BLaER1 (cell line): ENCODE measurements around the gene GPI.

Experiments
- H3K27ac ChIP-seq: shearing (Covaris generic); formaldehyde crosslinking; 2 replicates; pipeline ENCODE4 v1.8.1; 2022
- H3K27me3 ChIP-seq: shearing (Covaris generic); formaldehyde crosslinking; 2 replicates; pipeline ENCODE4 v1.8.1; 2022
- H3K36me3 ChIP-seq: shearing (Covaris generic); formaldehyde crosslinking; 2 replicates; pipeline ENCODE4 v1.8.1; 2022
- H3K4me1 ChIP-seq: shearing (Covaris generic); formaldehyde crosslinking; 2 replicates; pipeline ENCODE4 v1.8.1; 2022
- H3K4me2 ChIP-seq: shearing (Covaris generic); formaldehyde crosslinking; 2 replicates; pipeline ENCODE4 v1.8.1; 2022
- H3K4me3 ChIP-seq: shearing (Covaris generic); formaldehyde crosslinking; 2 replicates; pipeline ENCODE4 v1.8.1; 2022
- H3K9ac ChIP-seq: shearing (Covaris generic); formaldehyde crosslinking; 2 replicates; pipeline ENCODE4 v1.8.1; 2022
- H3K9me3 ChIP-seq: shearing (Covaris generic); formaldehyde crosslinking; 2 replicates; pipeline ENCODE4 v1.8.1; 2022
- H4K20me1 ChIP-seq: shearing (Covaris generic); formaldehyde crosslinking; 2 replicates; pipeline ENCODE4 v1.8.1; 2022
- Cebpa-rat ChIP-seq: shearing (Covaris generic); IDR thresholded peaks from 2 replicates; pipeline ENCODE4 v1.8.1; 2022

The GPI gene

GRCh38 chr19:34411216-34411615, 46.2 kb downstream of the GPI start:
- Histone ChIP-seq H3K9me3 (no peaks in the 10 kb centered on the region), H3K36me3 (peaks cover 95% of the 10 kb centered on the region), H3K9ac (no peak overlapping the region), H3K4me1 (peaks cover 2% of the 10 kb centered on the region; the same call in 1 of the 2 replicates), H4K20me1 (peaks cover 17% of the 10 kb centered on the region; the same call in 1 of the 2 replicates), H3K4me2 (no peak overlapping the region), H3K4me3 (no peak overlapping the region), H3K27me3 (no peaks in the 10 kb centered on the region), H3K27ac (no peak overlapping the region)
- TF ChIP-seq Cebpa-rat, result no peak

- Histone ChIP-seq H3K36me3 (peaks cover 90% of the 10 kb centered on the region), H3K27me3 (no peaks in the 10 kb centered on the region), H4K20me1 (0 out of 2 replicates have a peak, but pooled peaks cover 9% of the 10 kb centered on the region), H3K27ac (no peak overlapping the region), H3K4me3 (no peak overlapping the region), H3K9ac (no peak overlapping the region), H3K9me3 (no peaks in the 10 kb centered on the region), H3K4me2 (no peak overlapping the region), H3K4me1 (no peaks in the 10 kb centered on the region)
- TF ChIP-seq Cebpa-rat, result no peak
Observed at GRCh38 chr19:34416021-34416545, 51.1 kb downstream of the GPI start.

DNA sequence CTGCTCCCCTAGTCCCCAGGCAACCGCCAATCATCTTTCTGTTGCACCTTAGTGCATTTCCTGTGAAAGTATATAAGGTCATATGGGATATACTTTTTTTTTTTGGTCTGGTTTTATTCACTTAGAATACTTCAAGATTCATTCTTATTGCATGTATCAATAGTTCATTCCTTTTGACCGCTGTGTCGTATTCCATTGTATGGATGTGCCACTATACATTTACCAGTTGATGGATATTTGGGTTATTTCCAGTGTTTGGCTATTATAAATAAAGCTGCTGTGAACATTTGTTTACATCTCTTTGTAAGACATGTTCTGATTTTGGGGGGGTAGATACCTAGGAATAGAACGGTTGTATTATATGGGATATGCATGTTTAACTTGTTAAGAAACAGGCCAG, 53.3 kb downstream of the GPI start:
- TF ChIP-seq Cebpa-rat, result no peak
- no peak overlapping the region for H3K4me2 ChIP-seq
- no peak overlapping the region for H3K27ac ChIP-seq
- H3K27me3 ChIP-seq, result no peaks in the 10 kb centered on the region
- 0 out of 2 replicates have a peak, but pooled peaks cover 13% of the 10 kb centered on the region for H4K20me1 ChIP-seq
- no peaks in the 10 kb centered on the region for H3K9me3 ChIP-seq
- H3K36me3 ChIP-seq, result peaks cover 92% of the 10 kb centered on the region
- H3K4me3 ChIP-seq, result no peak overlapping the region
- no peak overlapping the region for H3K9ac ChIP-seq
- H3K4me1 ChIP-seq, result no peaks in the 10 kb centered on the region

- H3K27me3 ChIP-seq, result no peaks in the 10 kb centered on the region
- H3K9ac ChIP-seq, result no peak overlapping the region
- peaks cover 56% of the 10 kb centered on the region for H3K36me3 ChIP-seq
- H3K27ac ChIP-seq, result no peak overlapping the region
- no peaks in the 10 kb centered on the region for H3K9me3 ChIP-seq
- no peak overlapping the region for H3K4me2 ChIP-seq
- TF ChIP-seq Cebpa-rat, result no peak
- no peak overlapping the region for H3K4me3 ChIP-seq
- H3K4me1 ChIP-seq, result peaks cover 23% of the 10 kb centered on the region
- peaks cover 30% of the 10 kb centered on the region for H4K20me1 ChIP-seq
Observed at GRCh38 chr19:34426096-34426661, 61.2 kb downstream of the GPI start.

DNA sequence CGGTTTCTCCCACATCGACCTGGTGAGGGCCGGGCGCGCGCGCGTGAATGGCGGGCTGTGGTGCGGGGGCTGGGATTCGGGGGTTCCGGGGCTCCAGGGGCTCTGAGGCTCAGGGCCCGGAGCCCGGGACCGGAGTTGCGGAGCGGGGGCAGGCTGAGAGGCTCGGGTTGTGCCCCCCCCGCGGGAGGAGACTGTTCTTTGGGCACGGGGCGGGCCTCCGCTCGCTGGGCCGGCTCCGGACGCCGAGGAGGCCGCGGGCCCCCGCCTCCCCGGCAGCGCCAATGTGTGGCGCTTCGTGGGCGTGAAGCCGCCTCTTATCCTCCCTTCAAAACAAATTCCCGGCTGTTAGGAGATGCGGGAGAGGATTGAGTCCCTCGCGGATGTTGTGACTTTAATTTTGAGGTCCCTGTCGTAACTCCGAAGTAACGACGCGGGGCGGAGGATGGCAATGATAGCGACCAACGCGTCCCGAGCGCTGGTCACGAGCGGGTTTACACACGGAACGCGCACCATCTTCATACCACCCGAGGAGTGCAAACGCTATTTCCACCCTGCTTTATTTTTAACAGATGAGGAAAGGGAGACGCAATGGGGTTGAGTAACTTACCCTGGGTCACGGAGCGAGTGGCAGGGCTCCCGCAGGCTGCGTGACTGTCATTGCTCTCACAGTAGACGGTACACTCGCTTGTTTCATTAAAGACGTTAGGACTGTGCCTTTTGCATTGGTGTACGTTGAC, 63.7 kb downstream of the GPI start:
- Histone ChIP-seq H3K9me3 (no peaks in the 10 kb centered on the region), H3K4me3 (peak overlapping the region; percentile 99), H3K4me2 (peak overlapping the region; percentile 94), H3K4me1 (peaks cover 29% of the 10 kb centered on the region), H3K36me3 (peaks cover 51% of the 10 kb centered on the region), H3K27ac (peak overlapping the region; percentile 98), H3K27me3 (no peaks in the 10 kb centered on the region), H3K9ac (peak overlapping the region; percentile 98), H4K20me1 (peaks cover 53% of the 10 kb centered on the region)
- no peak for TF ChIP-seq Cebpa-rat

GRCh38 chr19:34429553-34429952, 64.6 kb downstream of the GPI start:
- no peaks in the 10 kb centered on the region for H3K9me3 ChIP-seq

DNA sequence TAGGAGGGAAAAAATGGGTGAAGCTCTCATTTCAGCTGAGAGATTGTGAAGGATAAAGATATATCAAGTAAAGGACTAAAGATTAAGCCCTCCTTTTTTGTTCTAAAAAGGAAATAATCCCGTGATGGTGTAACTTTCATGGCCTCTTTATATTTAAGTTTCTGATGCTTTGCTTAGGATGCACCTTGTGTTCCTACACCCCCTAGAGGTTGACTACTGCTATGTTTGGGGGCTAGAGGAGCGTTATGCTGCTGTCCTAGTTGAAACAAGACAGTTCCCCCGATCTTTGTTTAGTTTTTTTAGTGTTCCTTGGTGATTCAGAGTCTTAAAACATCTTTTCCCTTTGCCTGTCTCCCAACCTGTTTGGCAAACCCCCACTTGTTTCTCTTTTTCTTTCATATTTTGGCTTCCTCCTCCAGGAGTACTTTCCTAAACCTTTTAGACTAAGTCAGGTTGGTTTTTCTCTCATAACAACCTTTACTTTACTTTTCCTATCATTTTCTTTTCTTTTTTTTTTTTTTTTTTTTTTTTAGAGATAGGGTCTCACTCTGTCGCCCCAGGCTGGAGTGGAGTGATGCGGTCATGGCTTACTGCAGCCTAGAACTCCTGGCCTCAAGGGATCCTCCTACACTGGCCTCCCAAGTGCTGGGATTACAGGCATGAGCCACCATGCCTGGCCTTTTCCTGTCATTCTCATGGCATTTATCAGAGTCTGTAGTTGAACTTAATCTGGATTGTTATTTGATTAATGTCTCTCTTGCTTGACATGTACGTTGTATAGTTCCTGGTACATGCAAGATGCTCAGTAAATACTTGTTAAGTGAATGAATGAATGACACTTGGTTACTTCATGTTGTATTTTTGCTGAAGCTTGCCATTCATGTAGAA, 66.0 kb downstream of the GPI start:
- peak overlapping the region; percentile 26; the same call in 1 of the 2 replicates for H3K4me3 ChIP-seq
- no peak for TF ChIP-seq Cebpa-rat
- peaks cover 55% of the 10 kb centered on the region for H3K36me3 ChIP-seq
- peak overlapping the region; percentile 98 for H3K9ac ChIP-seq
- H3K4me1 ChIP-seq, result peaks cover 29% of the 10 kb centered on the region
- peaks cover 76% of the 10 kb centered on the region for H4K20me1 ChIP-seq
- H3K9me3 ChIP-seq, result no peaks in the 10 kb centered on the region
- H3K27me3 ChIP-seq, result no peaks in the 10 kb centered on the region
- peak overlapping the region; percentile 94 for H3K4me2 ChIP-seq
- no peak overlapping the region for H3K27ac ChIP-seq

More at GRCh38 chr19:34429553-34429952, 64.6 kb downstream of the GPI start:
- peaks cover 29% of the 10 kb centered on the region for H3K4me1 ChIP-seq
- 0 out of 2 replicates have a peak overlapping the region, but pooled peaks have one; percentile 98 for H3K27ac ChIP-seq
- peaks cover 51% of the 10 kb centered on the region for H3K36me3 ChIP-seq
- H3K4me2 ChIP-seq, result peak overlapping the region; percentile 94
- peak overlapping the region; percentile 98 for H3K9ac ChIP-seq
- H3K27me3 ChIP-seq, result no peaks in the 10 kb centered on the region
- peak overlapping the region; percentile 99 for H3K4me3 ChIP-seq
- no peak for TF ChIP-seq Cebpa-rat
- H4K20me1 ChIP-seq, result peaks cover 62% of the 10 kb centered on the region

- no peak overlapping the region for H3K4me2 ChIP-seq
- H3K4me3 ChIP-seq, result no peak overlapping the region
- H3K9me3 ChIP-seq, result no peaks in the 10 kb centered on the region
- no peak overlapping the region for H3K9ac ChIP-seq
- H3K27ac ChIP-seq, result no peak overlapping the region
- peaks cover 57% of the 10 kb centered on the region for H3K36me3 ChIP-seq
- H4K20me1 ChIP-seq, result peaks cover 84% of the 10 kb centered on the region
- no peak for TF ChIP-seq Cebpa-rat
- H3K27me3 ChIP-seq, result no peaks in the 10 kb centered on the region
- H3K4me1 ChIP-seq, result peaks cover 29% of the 10 kb centered on the region
Observed at GRCh38 chr19:34431681-34432402, 66.8 kb downstream of the GPI start.

DNA sequence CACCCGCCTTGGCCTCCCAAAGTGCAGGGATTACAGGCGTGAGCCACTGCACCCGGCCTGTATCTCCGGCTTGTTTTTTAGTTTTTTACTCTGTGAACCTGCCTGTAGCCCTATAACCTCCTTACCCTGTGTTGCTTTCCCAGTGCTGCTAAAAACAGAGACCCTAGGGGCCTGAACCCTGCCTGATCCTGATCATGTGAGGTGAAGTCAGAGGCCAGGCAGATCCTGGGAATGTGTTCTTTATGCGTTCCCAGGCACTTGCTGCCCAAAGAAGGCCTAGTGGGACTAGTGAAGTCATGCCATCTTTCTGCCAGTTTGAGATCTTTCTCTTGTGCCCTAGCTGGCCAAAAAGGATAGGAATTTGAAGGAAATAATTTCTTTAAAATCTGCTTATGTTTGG, 67.8 kb downstream of the GPI start:
- TF ChIP-seq Cebpa-rat, result no peak
- Histone ChIP-seq H4K20me1 (peaks cover 93% of the 10 kb centered on the region), H3K27ac (no peak overlapping the region), H3K4me1 (peaks cover 25% of the 10 kb centered on the region), H3K4me3 (no peak overlapping the region), H3K36me3 (peaks cover 64% of the 10 kb centered on the region), H3K9ac (no peak overlapping the region), H3K4me2 (no peak overlapping the region), H3K9me3 (no peaks in the 10 kb centered on the region), H3K27me3 (no peaks in the 10 kb centered on the region)
